NCI-H1436 treated with DMSO at 0.1 percent for 48 hours (cell line): ENCODE results near the gene APC.
"Not testable (repeated sequence)": the region's sequence is repeated elsewhere in the genome, so short reads cannot be mapped to it uniquely, and the experiment has no call there.

Experiments
- DNase-seq: peaks from one replicate; lab custom pipeline; 2025; lab: John Stamatoyannopoulos, UW

APC gene

DNA sequence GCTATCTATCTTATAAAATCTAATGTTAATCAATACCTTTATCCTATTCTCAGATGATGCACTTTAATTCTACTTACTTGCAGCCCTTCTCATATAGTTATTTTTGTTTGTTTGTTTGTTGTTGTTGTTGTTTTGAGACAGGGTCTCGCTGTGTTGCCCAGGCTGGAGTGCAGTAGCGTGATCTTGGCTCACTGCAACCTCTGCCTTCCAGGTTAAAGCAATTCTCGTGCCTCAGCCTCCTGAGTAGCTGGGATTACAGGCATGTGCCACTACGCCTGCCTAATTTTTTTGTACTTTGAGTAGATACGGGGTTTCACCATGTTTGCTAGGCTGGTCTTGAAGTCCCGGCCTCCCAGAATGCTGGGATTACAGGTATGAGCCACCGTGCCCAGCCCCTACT is 20.8 kb upstream of the APC start:
- not testable (repeated sequence) for DNase-seq

DNA sequence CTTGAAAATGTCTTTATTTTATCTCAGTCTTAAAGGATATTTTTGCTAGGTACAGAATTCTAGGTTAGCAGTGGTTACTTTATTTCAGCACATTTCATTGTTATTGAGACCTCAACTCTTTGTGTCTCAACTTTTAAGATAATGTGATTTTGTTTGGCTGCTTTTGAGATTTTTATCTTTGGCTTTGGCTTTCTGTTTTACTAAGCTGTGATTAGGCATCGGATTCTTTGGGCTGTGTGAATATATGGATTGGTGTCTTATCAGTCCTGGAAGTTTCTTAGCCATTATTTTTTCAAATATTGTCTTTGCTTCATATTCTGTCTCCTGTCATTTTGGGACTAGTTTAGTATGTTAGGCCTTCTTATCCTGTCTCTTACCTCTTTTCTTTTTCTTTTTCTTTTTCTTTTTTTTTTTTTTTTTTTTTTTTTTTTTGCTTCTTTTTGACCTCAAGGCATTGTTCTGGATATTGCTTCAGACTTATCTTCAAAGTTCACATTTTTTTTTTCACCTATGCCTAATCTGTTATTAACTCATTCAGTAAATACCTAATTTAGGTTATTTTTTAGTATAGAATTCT is 20.1 kb upstream of the APC start:
- DNase-seq, result no peak

DNA sequence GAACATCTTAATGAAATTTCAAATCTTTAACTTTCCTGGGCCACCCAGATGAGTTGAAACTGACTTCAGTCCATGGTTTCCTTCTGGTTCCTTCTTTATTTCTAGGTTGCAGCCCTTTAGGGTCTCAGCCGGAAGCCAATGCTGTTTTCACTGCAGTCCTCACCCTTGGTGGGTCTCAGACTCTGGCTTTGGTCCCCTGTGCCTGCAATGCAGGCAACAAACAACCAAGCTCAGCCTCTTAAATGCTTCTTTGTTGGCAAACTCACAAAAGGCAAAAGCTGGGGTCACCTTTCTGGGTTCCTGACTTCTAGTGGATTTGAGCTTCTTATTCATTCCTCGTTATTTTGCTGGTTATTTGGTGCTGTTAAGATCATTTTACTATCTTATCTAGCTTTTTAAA is 19.3 kb upstream of the APC start:
- no peak for DNase-seq

DNA sequence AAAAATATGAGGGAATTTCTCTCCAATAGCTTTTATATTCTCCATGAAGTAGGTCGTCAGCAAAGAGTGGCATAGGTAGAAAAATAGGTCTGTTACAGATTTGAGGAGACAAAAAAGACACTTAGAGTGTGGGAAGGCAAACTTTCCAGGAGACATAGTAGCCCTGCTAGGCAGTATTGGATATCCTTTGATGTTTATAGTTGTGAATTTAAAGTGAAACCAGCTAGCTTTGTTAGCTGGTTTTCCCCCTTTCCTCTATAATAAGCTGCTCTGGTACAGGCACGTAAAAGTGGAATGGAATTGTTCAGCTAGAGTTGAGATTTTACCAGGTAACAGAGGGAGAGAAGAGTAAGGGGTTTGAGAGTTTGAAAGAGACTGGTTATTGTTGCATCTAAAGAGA is 17.1 kb upstream of the APC start:
- DNase-seq, result no peak

DNA sequence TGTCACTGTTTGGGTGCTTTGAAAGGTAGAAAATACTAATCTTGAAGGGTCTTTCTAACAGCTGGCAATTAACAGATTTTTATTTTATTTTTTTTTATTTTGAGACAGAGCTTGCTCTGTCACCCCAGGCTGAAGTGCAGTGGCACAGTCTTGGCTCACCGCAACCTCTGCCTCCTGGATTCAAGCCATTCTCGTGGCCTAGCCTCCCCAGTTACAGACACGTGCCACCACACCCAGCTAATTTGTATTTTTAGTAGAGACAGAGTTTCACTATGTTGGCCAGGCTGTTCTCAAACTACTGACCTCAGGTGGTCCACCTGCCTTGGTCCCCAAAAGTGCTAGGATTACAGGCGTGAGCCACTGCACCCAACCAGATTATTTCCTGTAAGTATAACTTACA is 12.8 kb upstream of the APC start:
- no peak for DNase-seq

DNA sequence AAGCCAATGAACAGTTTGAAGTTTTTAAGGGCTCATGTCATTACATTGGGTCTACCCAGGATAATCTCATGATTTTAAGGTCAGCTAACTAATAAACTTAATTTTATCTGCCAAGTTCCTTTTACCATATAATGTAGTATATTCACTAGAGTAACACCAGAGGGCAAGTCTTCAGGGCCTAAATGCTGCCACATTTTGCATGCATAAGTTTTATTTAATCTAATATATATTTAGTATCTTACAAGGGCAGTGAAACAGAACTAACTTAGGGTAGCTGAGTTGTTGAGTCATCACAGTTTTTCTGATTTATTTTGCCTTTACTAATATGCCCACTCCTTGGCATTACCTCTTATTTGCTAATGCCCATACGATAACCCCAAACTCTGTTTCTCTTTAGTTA is 8.1 kb upstream of the APC start:
- no peak for DNase-seq

DNA sequence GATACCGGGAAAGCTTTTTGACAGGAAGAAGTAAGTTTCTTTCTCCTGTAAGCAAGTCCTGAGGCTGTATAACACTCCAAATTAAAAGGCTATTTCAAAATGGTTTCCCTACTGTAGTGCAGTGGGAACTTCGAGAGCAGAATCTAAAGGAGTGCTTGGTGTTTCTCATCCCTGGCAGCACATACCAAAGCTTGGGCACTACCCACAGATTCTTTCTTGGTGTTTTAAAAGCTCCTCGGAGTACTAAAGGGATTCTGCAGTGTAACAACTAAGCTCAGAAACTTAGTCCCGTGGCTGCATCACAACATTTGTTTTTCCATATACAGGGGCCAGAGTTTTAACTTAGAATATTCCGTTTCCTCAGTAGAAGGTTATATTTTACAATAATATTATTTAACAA is 5.6 kb upstream of the APC start:
- DNase-seq, result no peak

DNA sequence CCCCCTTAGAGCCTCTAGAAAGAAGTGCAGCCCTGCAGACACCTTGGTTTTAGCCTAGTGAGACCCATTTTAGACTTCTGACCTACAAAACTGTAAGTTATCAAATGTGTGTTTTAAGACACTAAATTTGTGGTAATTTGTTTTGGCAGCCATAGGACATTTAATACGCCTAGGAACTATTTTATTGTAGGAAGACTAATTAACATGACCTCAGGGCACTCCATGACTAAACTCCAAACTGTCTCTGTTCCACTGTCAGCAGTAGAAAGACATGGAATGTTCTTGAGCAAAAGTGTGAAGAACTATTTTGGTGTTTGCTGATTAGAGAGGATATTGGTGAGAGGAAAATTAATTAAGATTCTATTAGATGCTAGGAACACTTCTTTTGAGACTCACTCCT is 4.1 kb upstream of the APC start:
- DNase-seq, result no peak

DNA sequence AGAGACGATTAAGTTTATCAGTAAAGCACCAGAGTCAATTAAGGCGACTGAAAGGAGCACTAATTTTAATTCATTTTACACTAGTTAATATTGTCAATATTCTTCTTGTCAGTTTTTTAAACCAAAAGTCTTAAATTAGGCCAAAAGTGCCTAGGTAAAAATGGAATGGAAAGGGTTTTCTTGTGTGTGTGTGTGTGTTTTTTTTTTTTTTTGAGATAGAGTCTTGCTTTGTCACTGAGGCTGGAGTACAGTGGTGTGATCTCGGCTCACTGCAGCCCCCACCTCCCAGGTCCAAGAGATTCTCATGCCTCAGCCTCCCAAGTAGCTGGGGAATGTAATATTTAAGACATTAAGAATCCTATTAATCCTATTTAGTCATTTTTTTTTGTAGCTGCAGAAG is 3.1 kb upstream of the APC start:
- no peak for DNase-seq

DNA sequence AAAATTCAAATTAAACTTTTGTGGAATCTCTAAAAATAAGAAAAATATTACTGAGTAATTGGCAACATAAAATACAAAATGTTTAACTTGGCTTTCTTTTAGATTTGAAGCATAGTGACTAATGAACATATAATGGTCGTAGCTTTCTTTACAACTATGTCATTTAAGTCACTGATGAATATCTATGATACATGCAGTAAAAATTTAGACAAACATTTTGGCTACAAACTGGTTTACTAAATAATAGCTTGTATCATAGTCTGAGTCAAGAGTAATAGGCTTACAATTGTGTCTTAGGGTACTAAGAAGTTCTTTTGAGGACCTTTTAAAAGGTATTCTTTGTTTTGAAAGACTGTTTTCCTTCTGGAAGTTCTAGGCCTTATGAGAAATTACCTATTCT is 2.0 kb upstream of the APC start:
- no peak for DNase-seq

DNA sequence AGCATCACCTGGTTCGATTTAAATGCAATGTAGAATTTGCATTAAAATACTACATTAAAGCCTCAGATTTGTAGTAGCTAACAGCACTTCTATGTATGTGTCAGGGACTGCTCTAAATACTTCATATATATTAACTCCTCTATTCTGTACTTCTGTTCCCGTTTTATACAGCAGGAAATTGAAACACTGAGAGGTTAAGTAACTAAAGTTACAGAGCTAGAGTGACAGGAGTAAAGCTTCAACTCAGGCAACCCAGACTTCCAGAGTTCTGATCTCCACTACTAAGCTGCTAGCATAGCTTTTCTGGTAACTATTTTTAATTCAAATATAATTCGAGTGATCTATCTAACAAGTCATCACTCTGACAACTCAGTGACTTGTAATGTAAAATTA is 619 bp upstream of the APC start:
- DNase-seq, result no peak

DNA sequence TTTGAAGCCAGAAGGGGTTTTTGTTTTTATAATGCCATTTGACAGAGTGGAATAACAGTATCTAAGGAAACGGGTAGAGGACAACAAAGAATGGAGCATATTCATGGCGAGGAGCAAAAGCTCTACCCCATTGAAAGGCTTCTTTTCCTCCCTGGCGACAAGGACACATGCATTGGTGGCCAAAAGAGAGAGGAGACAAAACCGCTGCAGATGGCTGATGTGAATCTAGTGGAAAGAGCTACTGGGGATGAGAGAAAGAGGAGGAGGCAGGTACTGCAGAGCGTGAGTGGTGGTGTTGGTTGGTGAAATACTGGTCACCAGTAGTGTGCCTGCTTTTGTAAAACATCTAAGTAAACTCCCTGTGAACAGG is 491 bp downstream of the APC start:
- DNase-seq, result no peak

DNA sequence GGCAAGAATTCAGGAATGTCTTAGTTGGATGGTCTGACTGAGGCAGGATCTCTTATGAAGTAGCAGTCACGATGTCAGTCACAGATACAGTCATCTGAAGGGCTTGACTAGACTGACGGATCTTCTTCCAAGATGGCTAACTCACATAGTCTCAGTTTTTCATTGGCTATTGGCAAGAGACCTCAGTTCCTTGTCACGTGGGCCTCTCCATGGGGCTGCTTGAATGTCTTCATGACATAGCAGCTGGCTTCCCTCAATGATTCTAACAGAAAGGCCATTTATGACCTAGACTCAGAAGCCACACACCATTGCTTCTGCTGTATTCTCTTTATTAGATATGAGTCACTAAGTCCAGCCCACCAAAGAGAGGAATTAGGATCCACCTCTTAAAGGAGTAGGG is 4.7 kb downstream of the APC start:
- DNase-seq, result no peak

DNA sequence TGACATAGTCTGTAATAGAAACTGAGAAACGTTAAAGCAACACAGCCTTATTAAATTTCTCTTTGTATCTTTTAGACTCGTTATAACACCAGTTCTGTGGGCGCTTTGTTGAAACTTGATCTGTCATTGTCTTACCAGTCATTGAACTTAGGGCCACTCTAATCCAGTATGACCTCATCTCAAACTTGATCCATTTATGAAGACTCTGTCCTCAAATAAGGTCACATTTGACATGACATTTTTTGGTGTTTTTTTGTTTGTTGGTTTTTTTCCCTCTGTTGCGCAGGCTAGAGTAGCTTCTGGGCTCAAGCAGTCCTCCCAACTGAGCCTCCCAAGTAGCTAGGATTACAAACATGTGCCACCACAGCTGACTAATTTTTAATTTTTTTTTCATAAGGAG is 5.9 kb downstream of the APC start:
- DNase-seq, result no peak

DNA sequence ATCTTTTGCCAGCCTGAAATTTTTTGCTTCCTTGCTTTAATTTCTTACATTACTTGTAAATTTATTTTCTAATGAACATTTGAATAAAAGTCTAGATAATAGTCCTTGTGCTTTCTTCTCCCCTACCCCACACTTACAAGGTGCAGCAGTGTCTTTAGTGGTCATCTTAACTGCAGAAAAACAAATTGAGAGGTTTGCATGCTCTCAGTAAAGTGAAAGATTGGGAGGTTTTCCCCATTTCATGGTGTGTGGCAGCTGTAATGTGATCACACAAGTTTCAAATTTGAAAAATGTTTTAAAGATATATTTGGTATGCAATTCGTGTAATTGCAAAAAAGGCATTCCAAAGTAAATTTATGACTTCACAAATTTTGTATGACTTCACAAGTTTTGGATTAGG is 14.7 kb downstream of the APC start:
- no peak for DNase-seq

DNA sequence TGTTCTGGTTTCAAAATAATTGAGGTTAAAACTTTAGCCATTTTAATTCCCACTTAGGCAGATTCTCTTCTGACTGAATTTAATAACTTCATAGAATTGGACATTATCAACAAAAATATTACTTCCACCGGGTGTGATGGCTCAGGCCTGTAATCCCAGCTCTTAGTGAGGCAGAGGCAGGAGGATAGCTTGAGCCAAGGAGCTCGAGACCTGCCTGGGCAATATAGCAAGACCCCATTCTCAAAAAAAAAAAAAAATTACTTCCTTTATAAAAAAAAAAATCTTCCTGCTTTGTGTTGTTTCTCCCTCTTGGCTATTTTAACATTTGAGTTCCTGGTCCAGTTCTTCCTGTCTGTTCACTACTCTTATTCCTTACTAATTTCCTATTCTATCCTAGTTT is 18.0 kb downstream of the APC start:
- no peak for DNase-seq

DNA sequence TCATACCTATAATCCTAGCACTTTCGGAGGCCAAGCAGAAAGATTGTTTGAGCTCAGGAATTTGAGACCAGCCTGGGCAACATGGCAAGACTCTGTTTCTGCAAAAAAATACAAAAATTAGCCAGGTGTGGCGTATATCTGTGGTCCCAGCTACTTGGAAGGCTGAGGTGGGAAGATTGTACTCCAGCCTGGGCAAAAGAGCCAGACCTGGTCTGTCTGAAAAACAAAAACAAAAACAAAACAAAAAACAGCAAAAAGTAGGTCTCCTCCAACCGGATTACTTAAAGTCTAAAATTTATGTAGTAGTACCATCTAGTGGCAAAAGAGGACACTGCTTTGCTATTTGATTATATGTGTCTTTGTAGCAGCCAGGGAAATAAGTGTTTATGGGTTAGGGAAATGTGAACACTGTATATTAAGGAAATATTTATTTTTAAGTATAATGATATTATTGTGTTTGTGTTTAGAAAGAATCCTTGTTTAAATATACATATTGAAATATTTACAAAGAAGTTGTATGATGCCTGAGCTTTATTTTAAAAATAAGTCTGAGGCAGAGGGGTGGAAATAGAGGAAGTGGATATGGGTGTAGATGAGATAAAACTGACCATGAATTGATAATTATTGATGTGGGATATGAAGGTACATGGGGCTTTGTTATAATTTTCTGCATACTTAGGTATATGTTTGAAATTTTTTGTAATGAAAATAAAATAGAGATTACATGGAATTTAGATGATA is 20.0 kb downstream of the APC start:
- no peak for DNase-seq

DNA sequence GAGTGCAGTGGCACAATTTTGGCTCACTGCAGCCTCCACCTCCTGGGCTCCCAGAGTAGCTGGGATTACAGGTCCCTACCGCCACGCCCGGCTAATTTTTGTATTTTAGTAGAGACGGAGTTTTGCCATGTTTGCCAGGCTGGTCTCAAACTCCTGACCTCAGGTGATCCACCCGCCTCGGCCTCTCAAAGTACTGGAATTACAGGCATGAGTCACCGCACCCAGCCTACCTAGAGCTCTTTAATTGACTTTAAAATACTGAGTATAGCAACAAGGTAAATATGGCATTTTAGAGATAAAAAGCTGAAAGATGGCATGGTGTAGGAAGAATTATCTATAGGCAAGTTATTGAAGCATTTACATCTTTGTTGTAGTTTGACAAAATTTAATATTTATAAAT is 21.0 kb downstream of the APC start:
- no peak for DNase-seq

DNA sequence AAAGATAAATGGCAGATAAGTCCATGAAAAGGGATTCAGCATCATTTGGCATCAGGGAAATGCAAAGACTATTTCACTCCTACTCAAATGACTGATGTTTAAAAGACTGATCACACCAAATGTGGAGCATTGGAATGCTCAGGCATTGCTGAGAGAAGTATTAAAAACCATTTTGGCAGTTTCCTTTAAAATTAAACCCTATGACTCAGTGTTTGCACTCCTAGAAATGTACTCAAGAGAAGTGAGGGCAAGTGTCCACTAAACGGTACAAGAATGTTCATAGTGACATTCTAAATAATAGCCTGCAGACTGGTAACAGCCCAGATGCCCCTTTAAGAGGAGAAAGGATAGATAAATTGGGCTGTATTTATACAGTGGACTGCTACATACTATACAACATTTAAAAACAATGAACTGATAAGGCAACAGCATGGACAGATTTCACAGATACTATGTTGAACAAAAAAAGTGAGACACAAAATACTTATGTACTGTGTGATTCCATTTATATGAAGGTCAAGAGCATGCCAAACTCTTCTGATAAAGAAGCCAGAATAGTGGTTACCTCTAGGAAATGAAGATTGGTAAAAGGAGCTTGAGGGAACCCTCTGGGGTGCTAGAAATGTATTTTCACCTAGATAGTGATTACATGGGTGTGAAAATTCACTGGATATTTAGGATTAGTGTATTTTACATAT is 24.6 kb downstream of the APC start:
- no peak for DNase-seq

DNA sequence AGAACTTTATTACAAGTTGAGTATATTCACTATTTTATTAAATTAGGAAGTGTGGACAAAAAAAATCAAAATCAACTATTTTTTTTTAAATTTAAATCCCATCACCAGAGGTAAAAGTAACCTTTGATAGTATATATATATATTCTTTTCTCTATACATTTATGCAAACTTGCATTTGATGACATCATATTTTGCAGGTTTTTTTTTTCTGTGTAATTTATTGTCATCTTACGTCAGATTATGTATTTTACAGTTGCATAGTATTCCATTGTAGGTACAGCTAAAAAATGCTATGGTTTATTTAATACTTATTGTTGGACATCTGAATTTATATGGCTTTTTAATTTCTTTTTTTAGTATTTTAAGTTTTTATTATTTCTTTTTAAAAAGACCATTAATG is 25.5 kb downstream of the APC start:
- no peak for DNase-seq

DNA sequence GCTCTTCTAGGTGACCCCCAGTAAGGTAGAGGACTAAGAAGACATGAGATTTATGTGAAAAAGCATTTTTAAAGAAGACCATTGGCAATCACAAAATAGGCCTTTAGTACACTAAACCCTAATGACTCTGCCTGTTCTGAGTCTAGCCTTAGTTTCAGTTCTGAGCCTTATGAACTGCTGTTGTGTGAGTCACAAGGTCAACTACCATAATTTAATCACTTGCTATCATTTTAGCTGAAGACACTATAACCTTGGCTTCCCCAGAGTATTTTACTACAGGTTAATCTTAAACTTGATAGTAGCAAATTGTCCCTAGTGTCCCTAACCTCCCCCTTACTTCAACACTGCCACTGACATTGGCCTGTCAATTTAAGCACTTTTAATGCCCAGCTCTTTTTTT is 34.4 kb downstream of the APC start:
- no peak for DNase-seq

DNA sequence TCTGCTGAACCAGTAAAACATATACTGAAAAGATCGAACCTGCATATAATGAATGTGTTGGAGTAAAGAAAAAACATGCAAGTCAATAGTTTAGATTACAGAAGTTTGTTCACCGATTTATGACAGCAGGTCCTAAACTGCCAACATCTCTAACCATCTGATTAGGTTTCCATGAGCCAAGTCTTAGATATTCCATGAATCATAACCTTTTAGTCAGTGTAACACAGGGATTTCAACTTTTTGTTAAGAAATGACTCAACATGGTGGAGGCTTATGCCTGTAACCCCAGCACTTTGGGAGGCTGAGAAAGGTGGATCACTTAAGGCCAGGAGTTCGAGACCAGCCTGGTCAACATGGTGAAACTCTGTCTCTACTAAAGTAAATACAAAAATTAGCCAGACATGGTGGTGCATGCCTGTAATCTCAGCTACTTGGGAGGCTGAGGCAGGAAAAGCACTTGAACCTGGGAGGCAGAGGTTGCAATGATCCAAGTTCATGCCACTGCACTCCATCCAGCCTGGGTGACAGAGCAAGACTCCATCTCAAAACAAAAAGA is 38.7 kb downstream of the APC start:
- no peak for DNase-seq

DNA sequence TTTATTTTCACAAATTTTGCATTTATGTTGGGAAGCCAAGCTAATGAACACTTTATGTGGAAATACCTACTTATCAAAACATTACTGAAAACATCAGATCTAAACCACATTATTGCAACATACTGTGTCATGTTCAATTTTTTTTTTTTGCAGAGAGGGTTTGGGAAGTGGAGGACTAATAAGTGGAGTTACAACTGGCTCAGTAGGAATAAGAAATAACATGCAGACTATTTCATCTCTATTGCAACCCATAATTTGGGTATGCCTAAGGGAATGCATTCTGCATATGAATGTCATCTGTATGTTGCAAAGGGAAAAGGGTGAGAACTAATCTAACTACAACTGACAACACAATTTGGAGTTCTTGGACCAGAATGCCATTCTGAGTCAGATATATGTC is 41.8 kb downstream of the APC start:
- no peak for DNase-seq

DNA sequence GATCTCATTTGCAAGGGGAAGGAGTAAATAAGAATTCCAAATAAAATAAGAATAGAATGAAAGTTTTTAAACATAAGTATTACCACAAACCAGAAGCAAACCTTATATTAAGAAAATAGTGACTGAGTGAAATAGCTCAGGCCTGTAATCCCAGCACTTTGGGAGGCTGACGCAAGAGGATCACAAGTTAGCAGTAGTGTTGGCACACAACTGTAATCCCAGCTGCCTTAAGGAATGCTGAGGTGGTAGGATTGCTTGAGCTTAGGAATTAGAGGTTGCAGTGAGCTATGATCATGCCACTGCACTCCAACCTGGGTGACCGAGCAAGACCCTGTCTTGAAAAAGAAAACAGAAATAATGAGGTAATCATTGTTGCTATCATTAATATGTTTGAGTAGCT is 47.0 kb downstream of the APC start:
- no peak for DNase-seq
